Progenitor cell of endocrine pancreas (in vitro differentiated cells): Measurements from ENCODE around the gene IGF2. TPM values are rescaled to one million over a fixed set of nuclear protein-coding genes. Genes with fewer than 3 reads are reported as not detected.

Source experiments
- DNase-seq: peaks from one replicate; pipeline ENCODE4 v3.0.0; 2021; ENCODE audit warnings: low spot score; ENCODE audit not compliant: unreplicated experiment
- H3K27ac Mint-ChIP-seq: 2 replicates; pipeline ENCODE4 v1.8.0; 2021; ENCODE audit warnings: mild to moderate bottlenecking, moderate library complexity, mixed read lengths
- H3K27me3 Mint-ChIP-seq: 2 replicates; pipeline ENCODE4 v1.8.0; 2021; ENCODE audit warnings: mixed read lengths
- H3K36me3 Mint-ChIP-seq: 2 replicates; pipeline ENCODE4 v1.8.0; 2022; ENCODE audit warnings: mixed read lengths; ENCODE audit not compliant: insufficient read depth
- H3K4me1 Mint-ChIP-seq: 2 replicates; pipeline ENCODE4 v1.8.0; 2021; ENCODE audit warnings: low read depth, mixed read lengths
- H3K4me3 Mint-ChIP-seq: 2 replicates; pipeline ENCODE4 v1.8.0; 2021; ENCODE audit warnings: low read depth, mild to moderate bottlenecking, moderate library complexity, mixed read lengths
- H3K9me3 Mint-ChIP-seq: 2 replicates; pipeline ENCODE4 v1.8.0; 2021; ENCODE audit warnings: low read depth, mixed read lengths
- CTCF ChIP-seq: fragments of 200-600 bp; sonication (generic); IDR thresholded peaks from one replicate; pipeline ENCODE4 v1.5.0; 2021; ENCODE audit warnings: antibody characterized with exemption, mild to moderate bottlenecking; ENCODE audit not compliant: unreplicated experiment
- total RNA-seq: library from RNA; stranded (reverse); gene quantifications from 2 replicates; pipeline ENCODE4 v1.2.1, GENCODE V29; 2021

Gene IGF2
- total RNA-seq, 1 donor from 2014 or later = 5,100 TPM

- Mint-ChIP-seq H3K27ac (no peak overlapping the region), H3K27me3 (peaks cover 6% of the 10 kb centered on the region)
These were observed 24.6 kb downstream of the IGF2 start for GRCh38 chr11:2114430-2115241.

GRCh38 chr11:2113776-2114175, 25.4 kb downstream of the IGF2 start:
- Mint-ChIP-seq H3K27ac (no peak overlapping the region), H3K4me3 (no peak overlapping the region), H3K4me1 (no peaks in the 10 kb centered on the region), H3K36me3 (peaks cover 1% of the 10 kb centered on the region), H3K27me3 (peaks cover 6% of the 10 kb centered on the region), H3K9me3 (peaks cover 18% of the 10 kb centered on the region)
- no peak for TF ChIP-seq CTCF
- DNase-seq = no peak

More at GRCh38 chr11:2114430-2115241, 24.6 kb downstream of the IGF2 start:
- Mint-ChIP-seq H3K4me1 (peaks cover under 1% of the 10 kb centered on the region), H3K4me3 (no peak overlapping the region), H3K36me3 (peaks cover 1% of the 10 kb centered on the region), H3K9me3 (peaks cover 18% of the 10 kb centered on the region)
- no peak for DNase-seq
- TF ChIP-seq CTCF = no peak

- H3K9me3 Mint-ChIP-seq = no peaks in the 10 kb centered on the region
- H3K4me1 Mint-ChIP-seq = no peaks in the 10 kb centered on the region
- no peak overlapping the region for H3K27ac Mint-ChIP-seq
These were observed 28.7 kb downstream of the IGF2 start for GRCh38 chr11:2110521-2110920.

GRCh38 chr11:2109541-2110019, 29.6 kb downstream of the IGF2 start:
- Mint-ChIP-seq H3K4me3 (no peak overlapping the region), H3K9me3 (no peaks in the 10 kb centered on the region), H3K27me3 (no peaks in the 10 kb centered on the region), H3K36me3 (no peaks in the 10 kb centered on the region), H3K4me1 (no peaks in the 10 kb centered on the region), H3K27ac (no peak overlapping the region)
- TF ChIP-seq CTCF = no peak
- DNase-seq = no peak

More at GRCh38 chr11:2110521-2110920, 28.7 kb downstream of the IGF2 start:
- DNase-seq = no peak
- no peak for TF ChIP-seq CTCF
- Mint-ChIP-seq H3K27me3 (no peaks in the 10 kb centered on the region), H3K4me3 (no peak overlapping the region), H3K36me3 (no peaks in the 10 kb centered on the region)

GRCh38 chr11:2108675-2109491, 30.3 kb downstream of the IGF2 start:
- Mint-ChIP-seq H3K4me1 (no peaks in the 10 kb centered on the region), H3K27ac (no peak overlapping the region)

More at GRCh38 chr11:2108675-2109491, 30.3 kb downstream of the IGF2 start:
- Mint-ChIP-seq H3K9me3 (no peaks in the 10 kb centered on the region), H3K27me3 (peaks cover 4% of the 10 kb centered on the region), H3K36me3 (no peaks in the 10 kb centered on the region), H3K4me3 (no peak overlapping the region)
- DNase-seq = no peak
- TF ChIP-seq CTCF = no peak
